ENCODE measurements around the gene PACC1. TPM values are rescaled to one million over a fixed set of nuclear protein-coding genes. Genes with fewer than 3 reads are reported as not detected.

The PACC1 gene
- 15.5 and 19.7 TPM in 2 replicates for total RNA-seq

DNA sequence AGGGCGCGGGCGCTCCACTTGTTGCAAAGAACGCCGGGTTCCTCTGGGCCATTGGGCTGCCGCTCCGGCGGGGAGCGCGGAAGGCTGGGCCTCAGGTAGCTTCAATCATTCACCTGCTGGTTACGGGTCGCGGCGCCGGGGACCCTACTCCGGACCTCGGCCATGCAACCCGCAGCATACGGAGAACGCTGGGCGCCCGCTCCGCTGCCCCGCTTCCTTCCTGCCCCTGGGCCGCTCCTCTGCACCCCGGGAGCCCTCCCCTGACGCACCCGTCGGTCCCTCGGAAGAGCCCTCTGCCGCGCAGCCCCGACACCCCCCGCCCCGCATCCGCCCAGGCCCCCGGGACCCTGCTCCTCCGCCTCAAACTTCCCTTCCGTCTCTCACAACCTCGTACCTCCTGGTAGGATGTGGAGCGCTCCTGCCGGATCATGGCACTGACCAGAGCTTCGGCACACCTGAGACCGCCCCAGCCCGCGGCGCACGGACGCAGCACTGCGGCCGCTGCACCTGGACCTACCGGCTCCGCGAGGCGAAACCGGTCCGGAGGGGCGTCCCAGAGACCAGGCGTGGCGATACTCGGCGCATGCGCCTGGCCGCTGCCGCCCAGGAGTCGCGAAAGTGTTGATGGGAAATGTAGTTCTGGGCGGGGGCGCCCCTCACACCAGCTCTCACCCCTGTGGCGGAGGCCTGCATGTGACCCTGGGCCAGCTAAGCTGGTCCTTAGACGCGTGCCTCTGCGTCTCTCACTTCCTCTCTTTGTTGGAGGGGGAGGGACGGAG is at the start of gene PACC1:
PACC1 (minus strand) TSS at position 559 of the 779 bp plus-strand sequence; CDS start at position 430, 129 bp downstream.
- intact Hi-C loops (cut with micrococcal nuclease), result loop anchor here (1.0 to 10.0 kb wide), 10 partner anchors 18 to 840 kb away; partner anchors contain the start of genes ATF3, DTL, INTS7 and NEK2

DNA sequence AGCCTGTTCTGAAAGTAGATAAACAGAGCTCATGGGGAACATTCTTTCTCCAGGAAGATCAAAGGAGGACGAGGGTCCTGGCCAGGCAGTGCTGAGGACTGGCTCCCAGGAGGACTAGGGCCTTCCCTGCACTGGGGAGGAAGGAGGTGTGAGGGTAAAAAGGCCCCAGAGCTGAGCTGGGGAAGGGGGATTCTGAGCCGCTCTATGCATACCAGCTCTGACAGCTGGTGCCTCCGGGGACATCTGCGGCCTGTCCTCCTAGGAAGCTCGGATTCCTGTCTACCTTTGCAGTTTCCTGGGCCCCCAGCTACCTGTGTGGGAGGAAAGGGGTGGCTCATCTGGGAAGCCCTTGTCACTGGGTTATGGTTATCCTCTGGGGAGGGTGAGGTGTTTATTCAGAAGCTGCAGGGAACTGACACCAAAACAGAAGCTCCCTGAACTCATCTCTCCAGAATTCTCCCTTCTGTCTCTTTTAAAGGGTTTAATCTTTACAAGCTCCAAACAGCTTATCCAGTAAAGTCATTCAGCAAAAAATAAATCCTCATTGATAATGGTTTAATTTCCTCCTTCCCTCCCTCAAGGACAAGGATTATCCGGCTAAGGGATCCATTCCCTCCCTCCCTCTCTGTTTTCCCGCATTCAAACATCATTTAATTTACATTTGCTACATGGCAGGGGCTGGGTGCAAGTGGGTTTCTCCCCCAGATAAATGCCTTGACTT is 49.0 kb upstream of the PACC1 start:
- intact Hi-C loops (cut with micrococcal nuclease), result no loop called here

DNA sequence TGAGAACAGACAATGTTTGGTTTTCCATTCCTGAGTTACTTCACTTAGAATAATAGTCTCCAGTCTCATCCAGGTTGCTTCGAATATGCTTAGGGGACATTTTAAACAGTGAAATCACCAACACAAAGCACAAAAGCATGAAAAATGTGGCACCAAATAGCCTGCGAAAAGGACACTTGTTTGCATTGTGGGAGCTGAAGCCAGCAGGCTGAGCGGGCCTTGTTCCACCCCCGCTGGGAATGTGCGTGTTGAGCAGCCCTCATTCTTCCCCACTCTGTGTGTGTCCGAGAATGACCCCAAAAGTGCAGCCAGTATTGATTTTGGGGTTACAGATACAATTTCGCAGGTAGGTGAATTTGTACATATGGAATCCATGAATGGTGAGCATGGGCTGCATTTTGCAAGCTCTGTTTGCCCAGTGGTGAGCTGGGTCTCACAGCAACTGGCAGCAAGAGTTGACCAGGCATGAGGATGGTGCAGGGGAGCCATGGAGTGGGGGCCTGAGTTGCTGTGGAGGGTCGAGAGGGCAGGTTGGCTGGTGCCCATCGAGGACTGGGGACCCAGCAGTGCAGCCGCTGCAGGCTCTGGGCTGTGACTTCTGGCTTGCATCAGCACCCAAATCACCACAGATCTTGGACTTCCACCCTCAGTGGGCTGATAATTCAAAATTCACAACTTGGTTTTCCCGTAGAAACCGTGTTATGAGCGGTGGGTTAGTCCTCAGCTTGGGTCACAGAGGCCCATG is 47.4 kb upstream of the PACC1 start:
- intact Hi-C loops (cut with micrococcal nuclease), result no loop called here

DNA sequence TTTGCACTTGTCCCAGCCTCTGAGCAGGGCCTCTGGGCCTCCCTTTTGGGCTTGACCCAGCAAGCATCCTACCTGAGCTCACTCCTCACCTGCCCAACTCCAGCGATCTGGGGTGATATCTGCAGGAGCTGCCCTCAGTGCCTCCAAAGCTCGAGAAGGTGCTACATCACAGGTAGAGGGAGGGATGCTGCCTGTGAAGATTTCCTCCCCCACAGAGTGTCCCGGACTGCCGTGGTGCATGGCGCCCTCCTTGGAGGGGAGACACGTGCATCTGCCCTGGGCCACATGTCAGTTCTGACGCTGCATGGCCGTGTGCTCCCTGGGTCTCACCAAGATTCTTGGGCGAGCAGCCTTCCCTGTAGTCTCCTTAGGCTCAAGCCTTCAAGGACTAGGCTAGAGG is 45.7 kb upstream of the PACC1 start:
- intact Hi-C loops (cut with micrococcal nuclease), result no loop called here

DNA sequence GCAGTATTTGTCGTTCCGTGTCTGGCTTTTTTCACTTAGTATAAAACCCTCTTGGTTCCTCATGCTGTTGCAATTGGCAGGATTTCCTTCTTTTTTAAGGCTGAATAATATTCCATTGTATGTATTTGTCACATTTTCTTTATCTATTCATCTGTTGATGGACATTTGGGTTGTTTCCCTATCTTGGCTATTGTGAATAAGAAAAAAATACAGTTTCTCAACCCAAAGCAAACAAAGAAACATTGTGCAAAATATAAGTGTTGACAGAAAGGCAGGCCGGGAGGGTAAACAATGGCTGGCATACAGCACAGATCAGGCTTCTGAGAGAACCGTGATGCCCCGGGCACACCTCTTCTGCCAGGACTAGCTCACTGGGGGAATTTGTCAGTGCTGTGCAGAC is 45.0 kb upstream of the PACC1 start:
- intact Hi-C loops (cut with micrococcal nuclease), result loop anchor here (10.0 kb wide), 1 partner anchor 945 kb away; no protein-coding TSS in a partner anchor

DNA sequence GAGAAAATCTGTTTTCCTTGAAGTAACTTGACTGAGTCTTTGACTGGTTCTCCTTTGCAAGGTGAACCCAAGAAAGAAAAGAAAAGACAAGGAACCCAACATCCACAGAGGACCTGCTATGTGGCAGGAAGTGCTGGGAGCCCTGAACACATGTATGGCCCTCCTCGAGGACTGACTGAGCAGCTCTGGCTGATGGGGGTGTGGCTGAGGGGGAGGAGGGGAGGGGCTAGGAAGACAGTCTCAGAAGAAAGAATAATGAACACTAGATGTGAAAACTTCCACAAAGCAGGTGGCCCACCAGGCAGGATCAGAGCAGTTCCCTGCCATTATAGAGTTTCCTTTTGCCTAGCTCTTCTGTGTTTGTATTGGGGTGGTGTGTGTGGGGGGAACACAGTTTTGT is 44.1 kb upstream of the PACC1 start:
- intact Hi-C loops (cut with micrococcal nuclease), result loop anchor here (10.0 kb wide), 1 partner anchor 944 kb away; no protein-coding TSS in a partner anchor

DNA sequence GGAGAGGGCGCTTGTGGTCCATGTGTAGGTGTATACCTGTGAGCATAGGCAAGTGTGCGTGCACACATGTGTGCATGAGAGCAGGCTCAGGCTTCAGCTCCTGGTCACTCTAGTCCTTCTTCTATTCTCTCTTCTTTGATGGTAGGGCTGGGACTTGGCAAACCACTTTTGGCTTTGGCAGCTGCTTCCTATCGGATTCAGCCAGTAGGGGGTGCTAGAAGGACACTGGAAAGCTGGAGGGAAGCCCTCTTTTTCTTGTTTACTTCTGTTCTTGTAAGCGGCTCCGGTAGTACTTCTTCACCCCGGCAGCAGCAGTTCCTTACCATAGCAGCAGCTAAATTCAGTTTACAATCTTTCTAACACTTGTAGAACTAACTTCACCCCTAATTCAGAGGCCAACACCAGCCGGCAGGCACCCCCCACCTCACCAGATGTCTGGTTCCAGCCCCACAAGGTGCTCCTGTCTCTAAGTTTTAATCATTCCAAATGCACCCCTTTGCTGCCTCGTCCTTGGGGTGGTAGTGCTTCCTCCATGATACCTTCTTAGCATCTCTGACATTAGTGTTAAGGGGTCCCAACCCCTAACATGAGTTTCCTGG is 43.2 kb upstream of the PACC1 start:
- intact Hi-C loops (cut with micrococcal nuclease), result loop anchor here (1.0 to 10.0 kb wide), 4 partner anchors 167 to 943 kb away; no protein-coding TSS in a partner anchor

DNA sequence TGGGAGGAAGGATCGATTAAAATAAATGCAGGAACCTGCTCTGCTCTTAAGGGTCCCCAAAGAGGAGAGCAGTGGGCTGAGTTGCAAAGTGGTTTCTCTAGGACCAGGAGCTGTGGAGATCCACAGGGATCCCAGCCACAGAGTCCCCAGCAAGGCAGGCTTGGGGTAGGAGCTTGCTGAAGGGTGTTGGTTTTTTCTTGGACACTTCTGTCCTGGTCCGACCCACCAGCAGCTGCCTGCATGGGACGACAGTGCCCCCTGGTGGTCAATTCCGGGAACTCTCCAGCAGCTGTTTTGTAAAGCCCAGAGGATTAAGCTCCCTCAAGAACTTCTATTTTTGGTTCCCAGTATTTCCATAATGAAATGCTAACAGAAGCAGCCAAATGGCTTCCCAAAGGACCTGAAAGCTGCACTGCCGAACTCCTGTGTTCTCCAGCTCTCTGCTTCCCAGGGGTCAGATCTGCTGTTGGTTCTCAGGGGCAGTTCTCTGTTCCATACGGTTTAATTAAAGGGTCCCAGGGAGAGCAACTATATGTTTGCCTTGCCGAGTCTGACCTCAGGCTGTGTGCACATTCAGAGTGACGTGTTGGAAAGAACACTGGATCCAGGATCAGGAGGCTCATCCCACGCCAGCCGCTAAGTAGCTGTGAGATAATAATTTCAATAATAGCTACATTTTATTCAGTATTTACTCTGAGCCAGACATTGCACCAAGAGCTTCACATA is 41.3 kb upstream of the PACC1 start:
- intact Hi-C loops (cut with micrococcal nuclease), result loop anchor here (1.0 to 10.0 kb wide), 11 partner anchors 42 to 941 kb away; partner anchors contain the start of genes DTL, INTS7 and PACC1

DNA sequence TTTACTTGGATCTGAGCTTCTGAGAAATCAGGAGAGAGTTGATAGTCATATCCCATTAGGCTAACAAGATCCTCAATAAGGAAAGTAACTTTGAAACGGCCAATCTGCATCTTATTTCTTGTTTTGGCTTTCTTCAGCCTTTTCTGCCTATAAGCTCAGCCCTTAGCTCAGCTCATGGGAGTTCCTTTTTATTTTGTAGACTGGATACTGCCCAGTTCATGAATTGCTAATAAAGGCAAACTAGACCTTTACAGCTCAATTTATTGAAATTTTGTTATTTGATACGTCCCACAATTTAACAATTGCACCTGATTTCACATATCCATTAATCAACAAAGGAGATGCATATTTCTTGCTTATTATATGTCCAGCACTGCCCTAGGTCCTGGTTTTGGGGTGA is 40.7 kb upstream of the PACC1 start:
- intact Hi-C loops (cut with micrococcal nuclease), result loop anchor here (10.0 kb wide), 1 partner anchor 941 kb away; no protein-coding TSS in a partner anchor

DNA sequence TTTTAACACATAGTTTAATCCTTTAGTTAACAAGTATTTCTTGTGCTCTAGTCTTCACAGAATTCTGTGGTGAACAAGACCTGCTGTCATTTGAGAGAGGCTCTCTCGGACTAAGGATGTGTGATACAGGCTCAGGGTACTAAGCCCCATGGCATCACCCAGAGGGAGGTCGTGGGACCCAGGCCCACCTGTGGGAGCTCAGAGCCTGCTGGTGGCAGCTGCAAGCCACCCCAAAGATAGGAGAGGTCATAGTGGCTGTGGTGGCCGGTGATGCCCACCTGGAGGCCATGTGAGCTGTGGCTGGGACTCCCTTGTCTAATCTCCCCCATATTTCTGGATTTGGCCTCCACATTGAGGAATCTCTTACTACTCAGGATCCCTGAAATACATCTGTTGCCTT is 40.1 kb upstream of the PACC1 start:
- intact Hi-C loops (cut with micrococcal nuclease), result loop anchor here (10.0 kb wide), 1 partner anchor 940 kb away; no protein-coding TSS in a partner anchor

DNA sequence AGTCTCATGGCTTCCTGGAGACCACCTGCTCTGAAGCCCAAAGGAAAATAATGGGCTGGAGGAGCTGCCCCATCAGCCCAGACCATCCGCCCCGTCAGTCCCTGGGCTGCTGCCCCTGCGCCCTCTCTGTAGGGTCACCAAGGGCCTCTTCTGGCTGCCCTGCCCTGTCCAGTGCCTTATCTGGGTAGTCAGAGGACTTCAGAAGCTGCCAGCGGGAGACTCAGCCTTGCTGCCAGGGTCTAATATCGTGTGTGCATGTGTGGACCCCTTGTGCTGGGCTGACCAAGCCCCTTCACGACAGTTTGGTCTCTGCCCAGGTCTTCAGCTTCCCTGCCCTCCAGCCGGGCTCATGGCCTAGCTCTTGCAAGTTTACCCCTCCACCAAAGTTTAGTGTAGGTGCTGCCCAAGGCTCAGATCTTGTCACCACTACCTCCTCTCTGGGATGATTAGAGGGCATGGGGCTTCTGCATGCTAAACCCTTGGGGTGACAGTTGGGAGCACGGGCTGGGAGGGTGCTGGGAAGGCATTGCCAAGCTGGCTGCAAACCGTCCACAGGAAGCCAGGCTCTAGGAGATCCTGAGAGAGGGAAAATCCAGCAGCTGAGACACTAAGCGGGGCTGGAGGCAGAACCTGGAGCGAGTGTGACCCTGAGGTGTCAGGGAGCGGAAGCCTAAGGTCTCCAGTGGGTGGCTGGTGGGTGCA is 38.6 kb upstream of the PACC1 start:
- intact Hi-C loops (cut with micrococcal nuclease), result loop anchor here (10.0 kb wide), 1 partner anchor 939 kb away; no protein-coding TSS in a partner anchor

DNA sequence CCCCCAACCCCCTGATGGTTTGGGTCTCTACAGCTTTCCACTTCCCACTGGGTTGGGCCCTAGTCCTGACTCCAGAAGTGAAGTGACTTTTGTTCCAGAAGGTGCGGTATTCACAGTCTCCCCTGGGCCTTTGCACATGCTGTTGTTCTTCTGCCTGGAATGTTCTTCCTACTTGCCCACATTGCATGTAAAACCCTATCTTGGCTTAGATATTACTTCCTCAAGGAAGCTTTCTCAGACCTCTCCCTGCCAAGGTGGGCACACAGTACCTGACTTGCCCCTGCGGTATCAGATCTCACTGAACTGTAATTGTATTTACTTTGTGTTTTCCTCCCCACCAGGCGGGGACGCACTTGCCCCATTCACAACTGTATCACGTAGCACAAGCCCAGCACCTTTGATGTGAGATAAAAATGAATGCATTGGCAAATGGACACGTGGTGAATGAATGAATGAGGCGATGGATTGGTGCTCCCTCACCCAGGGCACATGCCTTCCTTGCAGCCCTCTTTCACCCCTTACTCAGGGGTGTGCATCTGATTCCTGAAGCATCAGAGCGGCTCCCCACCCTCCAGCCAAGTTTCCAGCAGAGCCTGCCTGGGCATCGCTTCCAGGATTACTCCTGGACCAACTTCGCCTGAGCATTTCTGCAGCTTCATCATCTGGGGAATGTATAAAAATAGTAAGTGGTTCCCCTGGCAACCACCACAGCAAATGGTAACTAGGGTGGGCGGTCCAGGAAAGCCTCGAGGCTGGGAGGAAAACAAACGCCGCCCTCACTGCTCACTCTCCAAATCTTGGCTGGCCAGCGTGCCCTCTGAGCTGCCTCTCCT is 37.9 kb upstream of the PACC1 start:
- intact Hi-C loops (cut with micrococcal nuclease), result loop anchor here (10.0 kb wide), 1 partner anchor 938 kb away; no protein-coding TSS in a partner anchor

DNA sequence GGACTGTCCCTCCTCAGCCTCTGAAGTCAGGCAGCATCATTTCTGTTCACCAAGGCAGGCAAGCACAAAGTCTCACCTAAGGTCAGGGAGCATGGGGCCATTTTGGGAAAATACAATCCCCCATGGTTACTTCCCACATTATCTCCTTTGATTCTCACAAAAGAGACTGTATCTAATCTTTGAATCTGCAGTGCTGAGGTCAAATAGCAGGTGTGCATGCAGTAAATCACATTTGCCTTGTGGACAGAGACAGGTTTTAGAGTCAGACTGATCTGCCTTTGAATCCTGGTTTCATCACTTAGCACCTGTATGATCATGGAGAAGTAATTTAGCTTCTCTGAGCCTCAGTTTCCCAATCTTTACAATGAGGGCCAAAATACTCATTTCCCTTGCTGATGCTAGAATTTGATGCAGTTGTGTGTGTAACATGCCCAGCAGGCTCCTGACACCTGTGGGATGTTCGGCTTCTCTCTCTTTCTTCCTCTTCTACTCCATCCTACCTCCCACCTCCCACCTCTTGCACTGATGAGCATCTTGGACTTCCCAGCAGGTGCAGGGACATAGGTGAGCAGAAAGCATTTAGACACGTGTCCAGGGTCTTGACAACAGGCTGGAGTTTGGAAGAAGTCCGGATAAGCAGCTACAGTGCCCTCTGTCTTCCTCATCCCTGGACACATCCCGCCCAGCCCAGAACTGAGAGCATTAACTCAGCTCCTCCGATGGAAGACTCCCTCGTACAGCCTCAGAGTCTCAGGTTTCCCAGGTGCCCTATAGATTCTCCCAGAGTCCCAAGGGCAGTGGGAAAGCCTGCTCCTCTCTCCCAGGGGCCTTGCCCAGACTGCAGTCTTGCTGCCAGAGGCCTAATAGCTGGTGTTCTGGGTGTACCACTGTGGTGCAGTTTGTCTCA is 37.0 kb upstream of the PACC1 start:
- intact Hi-C loops (cut with micrococcal nuclease), result loop anchor here (10.0 kb wide), 1 partner anchor 937 kb away; no protein-coding TSS in a partner anchor

DNA sequence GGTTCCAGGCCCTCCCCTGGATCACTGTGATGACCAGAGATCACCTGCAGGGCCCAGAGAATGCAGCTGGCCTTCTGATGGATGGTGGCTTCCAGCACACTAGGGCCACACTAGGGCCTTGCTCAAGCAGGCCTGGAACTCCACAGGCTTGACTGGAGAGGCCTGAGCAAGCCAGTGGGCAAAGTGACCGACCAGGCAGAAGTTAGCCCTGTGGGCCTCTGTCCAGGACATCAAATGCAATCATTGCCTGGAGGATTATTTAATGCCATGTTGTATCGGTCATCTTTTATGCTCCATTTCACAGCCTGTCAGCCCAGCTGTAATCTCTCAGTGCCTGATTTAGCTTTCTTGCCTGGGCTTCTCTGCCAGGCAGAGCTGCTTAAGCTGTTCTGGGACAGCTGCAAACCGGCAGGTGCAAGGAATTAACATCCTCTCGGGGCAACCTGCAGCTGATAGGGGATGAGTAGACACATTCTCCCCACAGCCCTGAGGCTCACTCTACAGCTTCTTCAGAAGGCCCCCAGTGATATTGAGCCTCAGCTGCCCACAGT is 35.7 kb upstream of the PACC1 start:
- intact Hi-C loops (cut with micrococcal nuclease), result loop anchor here (10.0 kb wide), 1 partner anchor 936 kb away; no protein-coding TSS in a partner anchor

DNA sequence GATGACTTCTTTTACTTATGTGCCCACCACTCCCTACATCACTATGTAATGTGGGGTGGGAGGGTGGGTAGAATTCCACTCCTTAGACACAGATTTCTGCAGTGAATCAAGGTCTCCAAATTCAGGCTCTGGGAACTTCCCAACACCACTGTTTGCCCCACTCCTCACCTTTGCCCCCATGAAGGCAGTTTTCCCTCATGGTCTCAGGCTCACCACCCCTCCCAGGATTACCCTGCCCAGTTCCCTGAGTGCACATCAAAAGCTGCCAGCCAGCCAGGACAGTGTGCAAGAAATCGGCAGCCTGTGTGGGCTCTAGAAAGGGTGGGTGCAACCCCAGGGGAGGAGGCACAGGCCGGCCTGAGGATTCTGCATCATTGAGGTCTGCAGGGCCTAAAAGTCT is 32.8 kb upstream of the PACC1 start:
- intact Hi-C loops (cut with micrococcal nuclease), result no loop called here

DNA sequence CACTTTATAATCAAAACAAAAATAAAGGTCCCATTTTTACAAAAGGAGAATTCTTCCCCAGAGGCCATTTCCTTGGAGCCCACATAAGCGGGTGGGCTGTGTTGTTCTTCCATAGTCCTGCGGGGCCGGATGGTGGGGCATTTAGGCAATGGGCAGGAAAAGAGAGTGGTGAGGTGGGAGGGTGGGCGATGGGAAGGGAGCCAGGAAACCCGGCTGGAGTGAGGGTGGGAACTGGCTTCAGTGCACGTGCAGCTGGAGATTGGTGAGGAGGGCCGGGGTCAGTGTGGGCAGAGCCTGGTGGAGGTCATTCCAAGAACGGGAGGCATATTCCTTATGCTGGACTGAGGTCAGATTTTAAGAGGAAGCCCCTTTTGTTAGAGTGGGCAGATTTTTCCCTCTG is 31.6 kb upstream of the PACC1 start:
- intact Hi-C loops (cut with micrococcal nuclease), result no loop called here

DNA sequence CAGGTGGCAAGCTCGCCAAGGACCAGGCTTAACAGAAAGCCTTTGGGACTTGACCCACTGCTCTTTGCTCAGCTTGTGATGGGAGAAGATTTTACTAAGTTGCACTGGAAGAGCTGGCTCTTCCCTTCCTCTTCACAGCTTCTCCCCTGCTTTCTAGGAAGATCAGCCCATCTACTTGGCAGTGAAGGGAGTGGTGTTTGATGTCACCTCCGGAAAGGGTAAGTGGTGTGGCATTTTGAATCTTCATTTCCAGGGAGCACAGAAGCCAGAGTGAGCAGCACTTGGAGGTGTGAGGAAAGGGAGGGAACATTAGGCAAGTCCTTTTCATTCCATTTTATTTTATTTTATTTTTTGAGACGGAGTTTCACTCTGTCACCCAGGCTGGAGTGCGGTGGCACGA is 27.7 kb upstream of the PACC1 start:
- intact Hi-C loops (cut with micrococcal nuclease), result no loop called here
